ENCODE results near the gene SPTLC3.

DNA sequence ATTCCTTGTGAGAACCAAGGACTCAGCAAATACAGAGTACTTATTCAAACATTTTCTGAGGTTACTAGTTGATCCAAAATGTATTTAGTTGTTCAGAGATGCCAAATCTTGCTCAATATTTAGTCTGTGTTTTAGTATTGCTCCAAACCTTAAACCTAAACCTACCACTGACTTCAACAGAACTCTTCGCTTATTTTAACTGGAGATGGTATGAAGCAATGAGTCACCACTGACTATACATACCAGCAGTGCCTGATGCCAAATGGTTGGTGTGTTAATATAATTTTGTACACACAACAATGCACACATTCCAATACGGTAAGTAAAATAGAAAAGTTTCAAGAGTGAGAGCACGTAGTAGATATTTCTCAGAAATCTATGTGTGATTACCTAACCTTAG is 1.9 kb upstream of the SPTLC3 start:
- TF ChIP-seq REST (IDR thresholded peaks at IDR 0.05; ENCODE audit: insufficient replicate concordance, low read depth) (no peak), SPI1 (IDR thresholded peaks at IDR 0.05; ENCODE audit: borderline replicate concordance, low read depth) (no peak), CTCF (IDR thresholded peaks at IDR 0.05; ENCODE audit: insufficient read depth, low read length) (no peak), POLR2AphosphoS5 (IDR thresholded peaks at IDR 0.05; ENCODE audit: low read depth) (no peak), GABPA (IDR thresholded peaks at IDR 0.05; ENCODE audit: low read depth) (no peak)

Data from HL-60 (cell line).